K562 (cell line): Measurements from ENCODE around the gene LMBRD1. TPM values are rescaled to one million over a fixed set of nuclear protein-coding genes. Genes with fewer than 3 reads are reported as not detected.

Experiments used
- GABPA ChIP-seq: fragments of 200-800 bp; sonication (Bioruptor generic); conservative IDR thresholded peaks from 2 replicates; pipeline ENCODE4 v1.6.1; 2016; ENCODE audit warnings: low read depth, missing genetic modification characterization, missing compliant biosample characterization
- RBM25 ChIP-seq: fragments of 200-400 bp; formaldehyde crosslinking; IDR thresholded peaks from 2 replicates; pipeline ENCODE4 v1.6.1; 2018; ENCODE audit warnings: low read length, low read depth, moderate library complexity; ENCODE audit not compliant: severe bottlenecking
- RBM39 ChIP-seq: fragments of 200-400 bp; formaldehyde crosslinking; optimal IDR thresholded peaks from 2 replicates; pipeline ENCODE3; 2018; ENCODE audit warnings: low read depth, low read length
- SRSF1 ChIP-seq: fragments of 200-400 bp; formaldehyde crosslinking; IDR thresholded peaks from 2 replicates; pipeline ENCODE4 v1.6.1; 2017; ENCODE audit warnings: mild to moderate bottlenecking, low read depth, low read length, moderate library complexity
- TFE3 ChIP-seq: fragments of 450-650 bp; formaldehyde crosslinking; IDR thresholded peaks from 2 replicates; pipeline ENCODE4 v1.4.0; 2020; ENCODE audit warnings: mild to moderate bottlenecking, mixed read lengths
- TRIM28 ChIP-seq: fragments of 450-650 bp; IDR thresholded peaks from 2 replicates; pipeline ENCODE4 v1.6.1; 2017
- TSHZ1 ChIP-seq: fragments of 250-450 bp; sonication (Bioruptor Pico); IDR thresholded peaks from 2 replicates; pipeline ENCODE4 v1.4.0; 2020; ENCODE audit warnings: mild to moderate bottlenecking, moderate library complexity
- ZBTB9 ChIP-seq: fragments of 450-650 bp; formaldehyde crosslinking; IDR thresholded peaks from 2 replicates; pipeline ENCODE4 v1.4.0; 2020; ENCODE audit warnings: mild to moderate bottlenecking, moderate library complexity
- ZNF707 ChIP-seq: fragments of 250-450 bp; sonication (Bioruptor Pico); conservative IDR thresholded peaks from 2 replicates; pipeline ENCODE4 v1.8.0; 2022; ENCODE audit warnings: inconsistent platforms, mild to moderate bottlenecking, moderate library complexity
- polyA plus RNA-seq, 8 experiments: library from polyadenylated mRNA; depleted of rRNA in 4 of 8; stranded (reverse) in 5 of 8; unstranded in 3 of 8; fragments of >200 nt; fragmentation: Nextera tagmentation in 2 of 8; fragmentation: Illumina TruSeq in 1 of 8; extraction: Ambion mirVana in 2 of 8; extraction: Trizol in 1 of 8; gene quantifications; 2 replicates each; pipeline versions ENCODE4 v1.2.1 to v1.2.3, GENCODE V29; 2011 to 2014; ENCODE audit warnings: inconsistent platforms in 1 of 8, missing spikeins in 1 of 8
- total RNA-seq, 7 experiments: library from RNA; depleted of rRNA in 6 of 7; stranded (reverse); fragments of >200 nt in 6 of 7; fragmentation: Illumina TruSeq in 2 of 7; extraction: Trizol in 2 of 7; gene quantifications; 2 replicates each; pipeline versions ENCODE4 v1.2.1 to v1.2.3, GENCODE V29; 2011 to 2021; ENCODE audit warnings: low replicate concordance in 1 of 7

The LMBRD1 gene
- total and polyA plus RNA-seq, 9 of the 15 experiments (the other 6 are each of a cell fraction or from before 2014, with no cell fraction given) = 14.0 to 85.2 (median 26.5) TPM

- TF ChIP-seq TSHZ1 (CRISPR knock-in tag) = no peak
- no peak for TF ChIP-seq SRSF1
- TF ChIP-seq RBM39 = no peak
- no peak for TF ChIP-seq ZNF707
- TF ChIP-seq RBM25 = peak; percentile 90
- no peak for TF ChIP-seq ZBTB9 (CRISPR knock-in tag)
- TF ChIP-seq TRIM28 = 0 out of 2 replicates have a peak, but pooled peaks have one; percentile 37
- TF ChIP-seq GABPA (tag) = no peak
- peak; percentile 55 for TF ChIP-seq TFE3 (CRISPR knock-in tag)
These were observed 40.4 kb downstream of the LMBRD1 start (continued) for GRCh38 chr6:69756366-69756765.
